ENCODE measurements around the gene DRAXIN. TPM values are rescaled to one million over a fixed set of nuclear protein-coding genes. Genes with fewer than 3 reads are reported as not detected.

Gene DRAXIN
- total and polyA plus RNA-seq, 4 donors, result 0.04 to 0.31 (median 0.14) TPM

- Histone ChIP-seq H3K4me1 (ENCODE audit: control insufficient read depth in 5 of 5, insufficient read depth in 5 of 5, low read length in 5 of 5) (peaks cover 0 to 12% (median 0%) of the 10 kb centered on the region in 5 donors), H3K9me3 (ENCODE audit: control insufficient read depth in 4 of 4, insufficient read depth in 3 of 4, low read length in 3 of 4) (no peaks in the 10 kb centered on the region), H3K36me3 (ENCODE audit: control insufficient read depth in 4 of 4, insufficient read depth in 4 of 4, low read length in 4 of 4) (no peaks in the 10 kb centered on the region), H3K27ac (ENCODE audit: low read depth in 1 of 2, low read length in 1 of 2) (no peak overlapping the region), H3K9ac (ENCODE audit: insufficient read depth in 1 of 2, low read length in 2 of 2) (no peak overlapping the region), H3K4me3 (no peak overlapping the region), H3K27me3 (ENCODE audit: control insufficient read depth in 3 of 3, insufficient read depth in 3 of 3, low read length in 2 of 3) (peaks cover 0 to 4% (median 0%) of the 10 kb centered on the region in 3 donors)
- TF ChIP-seq CTCF (IDR thresholded peaks at IDR 0.05; ENCODE audit: control extremely low read depth, extremely low read depth), result no peak
- WGBS, 2 donors, result 50 to 68% methylated on average over 5 of the region's 5 CpGs
- ATAC-seq (ENCODE audit: insufficient read depth, low FRiP score) (no peak), DNase-seq (no peak)
Observed at GRCh38 chr1:11643782-11644181, 47.7 kb upstream of the DRAXIN start.

DNA sequence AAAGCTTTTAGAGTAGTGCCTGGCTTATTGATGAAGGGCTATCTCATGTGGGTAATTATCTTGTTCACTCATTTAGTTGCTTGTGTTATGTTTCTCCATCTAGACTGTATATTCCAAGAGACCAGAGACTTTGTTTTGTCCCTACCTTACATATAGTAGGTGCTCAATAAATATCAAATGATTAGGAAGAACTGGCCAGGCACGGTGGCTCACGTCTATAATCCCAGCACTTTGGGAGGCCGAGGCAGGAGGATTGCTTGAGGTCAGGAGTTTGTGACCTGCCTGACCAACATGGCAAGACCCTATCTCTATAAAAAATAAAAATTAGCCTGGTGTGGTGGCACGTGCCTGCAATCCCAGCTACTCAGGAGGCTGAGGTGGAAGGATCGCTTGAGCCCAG is 46.2 kb upstream of the DRAXIN start:
- no peaks in the 10 kb centered on the region for H3K9me3 ChIP-seq (ENCODE audit: control insufficient read depth in 4 of 4, insufficient read depth in 3 of 4, low read length in 3 of 4)
- H3K4me1 ChIP-seq (ENCODE audit: control insufficient read depth in 5 of 5, insufficient read depth in 5 of 5, low read length in 5 of 5), result peaks cover 0 to 18% (median 3%) of the 10 kb centered on the region in 5 donors
- DNase-seq (no peak), ATAC-seq (ENCODE audit: insufficient read depth, low FRiP score) (no peak)
- WGBS, 2 donors, result 91 to 96% methylated on average over 5 of the region's 5 CpGs
- TF ChIP-seq CTCF (IDR thresholded peaks at IDR 0.05; ENCODE audit: control extremely low read depth, extremely low read depth), result no peak
- no peak overlapping the region for H3K4me3 ChIP-seq
- H3K27ac ChIP-seq (ENCODE audit: low read depth in 1 of 2, low read length in 1 of 2), result no peak overlapping the region
- no peaks in the 10 kb centered on the region for H3K36me3 ChIP-seq (ENCODE audit: control insufficient read depth in 4 of 4, insufficient read depth in 4 of 4, low read length in 4 of 4)
- H3K9ac ChIP-seq (ENCODE audit: insufficient read depth in 1 of 2, low read length in 2 of 2), result no peak overlapping the region
- peaks cover 0 to 19% (median 10%) of the 10 kb centered on the region in 3 donors for H3K27me3 ChIP-seq (ENCODE audit: control insufficient read depth in 3 of 3, insufficient read depth in 3 of 3, low read length in 2 of 3)

DNA sequence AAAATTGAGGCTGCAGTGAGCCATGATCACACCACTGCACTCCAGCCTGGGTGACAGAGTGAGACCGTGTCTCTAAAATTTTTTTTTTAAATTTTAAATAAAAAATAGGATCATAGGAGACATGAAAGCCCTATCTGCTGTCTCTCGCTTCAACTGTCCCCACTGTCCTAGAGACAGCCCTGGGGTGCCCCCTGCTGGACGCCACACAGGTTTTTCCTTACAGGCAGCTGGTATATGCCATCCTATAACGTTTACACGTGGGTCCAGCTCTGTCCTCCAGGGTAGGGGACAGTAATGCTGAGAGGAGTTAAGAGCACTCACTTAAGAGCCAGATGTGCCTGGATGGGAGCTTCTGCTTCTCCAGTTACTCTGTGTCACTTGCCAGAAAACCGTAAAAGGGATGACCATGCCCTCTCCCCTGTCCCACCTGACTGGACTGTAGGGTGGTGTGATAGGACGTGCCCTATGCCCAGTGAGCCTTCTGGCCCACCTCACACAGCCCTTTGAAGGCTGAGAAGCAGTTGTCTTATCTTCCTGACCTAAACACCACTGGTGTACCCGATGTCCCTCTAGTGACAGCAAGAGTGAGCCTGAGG is 45.7 kb upstream of the DRAXIN start:
- peak; percentile 53 for ATAC-seq (ENCODE audit: insufficient read depth, low FRiP score)
- no peak overlapping the region for H3K27ac ChIP-seq (ENCODE audit: low read depth in 1 of 2, low read length in 1 of 2)
- 27 to 30% methylated on average over 8 of the region's 8 CpGs for WGBS, 2 donors
- H3K9me3 ChIP-seq (ENCODE audit: control insufficient read depth in 4 of 4, insufficient read depth in 3 of 4, low read length in 3 of 4), result no peaks in the 10 kb centered on the region
- peaks cover 0 to 21% (median 11%) of the 10 kb centered on the region in 3 donors for H3K27me3 ChIP-seq (ENCODE audit: control insufficient read depth in 3 of 3, insufficient read depth in 3 of 3, low read length in 2 of 3)
- peak; percentile 74 to 78 (median 76) for DNase-seq
- peak; percentile 55 for TF ChIP-seq CTCF (IDR thresholded peaks at IDR 0.05; ENCODE audit: control extremely low read depth, extremely low read depth)
- no peak overlapping the region for H3K4me3 ChIP-seq
- H3K4me1 ChIP-seq (ENCODE audit: control insufficient read depth in 5 of 5, insufficient read depth in 5 of 5, low read length in 5 of 5), result peaks cover 0 to 18% (median 3%) of the 10 kb centered on the region in 5 donors
- no peak overlapping the region for H3K9ac ChIP-seq (ENCODE audit: insufficient read depth in 1 of 2, low read length in 2 of 2)
- H3K36me3 ChIP-seq (ENCODE audit: control insufficient read depth in 4 of 4, insufficient read depth in 4 of 4, low read length in 4 of 4), result no peaks in the 10 kb centered on the region

DNA sequence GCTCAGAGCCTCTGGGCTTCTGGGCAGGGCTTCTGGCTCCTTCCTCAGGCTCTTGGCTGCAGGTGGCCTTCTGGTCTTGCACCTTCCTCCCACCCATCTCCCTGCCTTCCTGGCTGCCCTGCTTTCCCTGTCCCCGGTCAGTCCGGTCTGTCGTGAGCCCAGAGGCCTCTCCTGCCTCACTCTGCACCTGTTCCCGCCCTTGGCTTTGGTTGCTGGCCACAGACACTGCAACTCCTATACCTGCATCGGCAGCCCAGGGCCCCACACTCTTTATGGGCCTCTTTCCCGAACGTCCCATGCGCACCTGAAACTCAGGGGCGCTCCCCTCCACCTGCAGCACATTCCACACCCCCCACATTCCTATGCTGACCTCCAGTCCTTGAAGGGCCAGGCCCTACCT is 45.2 kb upstream of the DRAXIN start:
- Histone ChIP-seq H3K27me3 (ENCODE audit: control insufficient read depth in 3 of 3, insufficient read depth in 3 of 3, low read length in 2 of 3) (peaks cover 0 to 26% (median 16%) of the 10 kb centered on the region in 3 donors), H3K27ac (ENCODE audit: low read depth in 1 of 2, low read length in 1 of 2) (no peak overlapping the region), H3K9ac (ENCODE audit: insufficient read depth in 1 of 2, low read length in 2 of 2) (no peak overlapping the region), H3K4me3 (no peak overlapping the region), H3K36me3 (ENCODE audit: control insufficient read depth in 4 of 4, insufficient read depth in 4 of 4, low read length in 4 of 4) (no peaks in the 10 kb centered on the region), H3K4me1 (ENCODE audit: control insufficient read depth in 5 of 5, insufficient read depth in 5 of 5, low read length in 5 of 5) (peaks cover 0 to 18% (median 3%) of the 10 kb centered on the region in 5 donors), H3K9me3 (ENCODE audit: control insufficient read depth in 4 of 4, insufficient read depth in 3 of 4, low read length in 3 of 4) (no peaks in the 10 kb centered on the region)
- no peak for ATAC-seq (ENCODE audit: insufficient read depth, low FRiP score)
- no peak for DNase-seq
- no peak for TF ChIP-seq CTCF (IDR thresholded peaks at IDR 0.05; ENCODE audit: control extremely low read depth, extremely low read depth)
- 84 to 90% methylated on average over 9 of the region's 9 CpGs for WGBS, 2 donors
